Measurements from ENCODE around the gene EHMT1.

GRCh38 chr9:137784046-137784445 lies 165.2 kb downstream of the EHMT1 start:
- no peak for TF ChIP-seq CTCF (IDR thresholded peaks at IDR 0.05; ENCODE audit: insufficient read depth, low read depth, low read length)
- no peak for TF ChIP-seq EZH2 (IDR thresholded peaks at IDR 0.05; ENCODE audit: insufficient read depth, low read length)

Data from astrocyte (in vitro differentiated cells and primary cell).